HG02973 (cell line): ENCODE results near the gene PRSS22.

ENCODE experiments used
- ATAC-seq: cut with Tn5 transposase; IDR thresholded peaks from one replicate; pipeline ENCODE4 v1.9.1; 2021; ENCODE audit warnings: moderate library complexity; ENCODE audit not compliant: unreplicated experiment

Gene PRSS22

GRCh38 chr16:2817340-2818271, 40.4 kb downstream of the PRSS22 start:
- ATAC-seq: no peak

GRCh38 chr16:2816751-2817339, 41.1 kb downstream of the PRSS22 start, which contains the start of gene PRSS21:
Gene PRSS21 (plus strand): TSS chr16:2817237. CDS start chr16:2817269, 32 bp downstream.
- ATAC-seq: no peak

GRCh38 chr16:2815299-2815771, 42.6 kb downstream of the PRSS22 start:
- no peak for ATAC-seq

- no peak for ATAC-seq
Observed at GRCh38 chr16:2814551-2815298, 43.2 kb downstream of the PRSS22 start.

GRCh38 chr16:2813771-2814221, 44.2 kb downstream of the PRSS22 start:
- no peak for ATAC-seq

GRCh38 chr16:2811703-2812471, 46.1 kb downstream of the PRSS22 start:
- ATAC-seq: no peak

GRCh38 chr16:2810651-2811050, 47.3 kb downstream of the PRSS22 start:
- ATAC-seq: no peak

- ATAC-seq: no peak
Observed at GRCh38 chr16:2809149-2809760, 48.7 kb downstream of the PRSS22 start.

GRCh38 chr16:2808181-2808580, 49.8 kb downstream of the PRSS22 start:
- ATAC-seq: no peak

- ATAC-seq: no peak
Observed at GRCh38 chr16:2806286-2806685, 51.7 kb downstream of the PRSS22 start.

GRCh38 chr16:2804728-2805127, 53.2 kb downstream of the PRSS22 start:
- ATAC-seq: no peak

- no peak for ATAC-seq
Observed at GRCh38 chr16:2803545-2804195, 54.3 kb downstream of the PRSS22 start.
